ENCODE data around the gene BCL2L11. TPM values are rescaled to one million over a fixed set of nuclear protein-coding genes. Genes with fewer than 3 reads are reported as not detected.

The BCL2L11 gene
- polyA plus RNA-seq, 1 experiment, result 0.78 TPM

- H3K27me3 ChIP-seq (ENCODE audit: control insufficient read depth, insufficient read depth, low read length), result peaks cover 8% of the 10 kb centered on the region; the same call in 1 of the 2 replicates
- POLR2A ChIA-PET, result no interaction called here
- no peak overlapping the region for H3K4me3 ChIP-seq (ENCODE audit: low read depth, low read length)
- TF ChIP-seq CTCF (IDR thresholded peaks at IDR 0.05; ENCODE audit: insufficient read depth, low read depth, low read length), result no peak
- no peak for DNase-seq (ENCODE audit: low read depth)
- CTCF ChIA-PET, result no interaction called here
- H3K36me3 ChIP-seq (ENCODE audit: control insufficient read depth, insufficient read depth, low read length), result no peaks in the 10 kb centered on the region
Measured at GRCh38 chr2:111182121-111182520, 61.4 kb downstream of the BCL2L11 start.

GRCh38 chr2:111182740-111183139 lies 62.0 kb downstream of the BCL2L11 start:
- no peak for DNase-seq (ENCODE audit: low read depth)
- no peaks in the 10 kb centered on the region for H3K36me3 ChIP-seq (ENCODE audit: control insufficient read depth, insufficient read depth, low read length)
- TF ChIP-seq CTCF (IDR thresholded peaks at IDR 0.05; ENCODE audit: insufficient read depth, low read depth, low read length), result no peak
- peaks cover 8% of the 10 kb centered on the region; the same call in 1 of the 2 replicates for H3K27me3 ChIP-seq (ENCODE audit: control insufficient read depth, insufficient read depth, low read length)
- ChIA-PET CTCF (no interaction called here), POLR2A (no interaction called here)
- H3K4me3 ChIP-seq (ENCODE audit: low read depth, low read length), result no peak overlapping the region

GRCh38 chr2:111184725-111185310 lies 64.1 kb downstream of the BCL2L11 start:
- TF ChIP-seq CTCF (IDR thresholded peaks at IDR 0.05; ENCODE audit: insufficient read depth, low read depth, low read length), result no peak
- Histone ChIP-seq H3K4me3 (ENCODE audit: low read depth, low read length) (no peak overlapping the region), H3K36me3 (ENCODE audit: control insufficient read depth, insufficient read depth, low read length) (no peaks in the 10 kb centered on the region), H3K27me3 (ENCODE audit: control insufficient read depth, insufficient read depth, low read length) (peaks cover 8% of the 10 kb centered on the region; the same call in 1 of the 2 replicates)
- no peak for DNase-seq (ENCODE audit: low read depth)
- CTCF ChIA-PET, result interaction anchor here (1.2 to 2.3 kb wide), 2 partner anchors 26 to 67 kb away, joined by 3 to 7 read pairs; no protein-coding TSS in a partner anchor
- POLR2A ChIA-PET, result no interaction called here

- peaks cover 8% of the 10 kb centered on the region; the same call in 1 of the 2 replicates for H3K27me3 ChIP-seq (ENCODE audit: control insufficient read depth, insufficient read depth, low read length)
- POLR2A ChIA-PET, result no interaction called here
- no peaks in the 10 kb centered on the region for H3K36me3 ChIP-seq (ENCODE audit: control insufficient read depth, insufficient read depth, low read length)
- no peak for DNase-seq (ENCODE audit: low read depth)
- no peak for TF ChIP-seq CTCF (IDR thresholded peaks at IDR 0.05; ENCODE audit: insufficient read depth, low read depth, low read length)
- H3K4me3 ChIP-seq (ENCODE audit: low read depth, low read length), result no peak overlapping the region
- CTCF ChIA-PET, result interaction anchor here (1.2 to 2.3 kb wide), 2 partner anchors 27 to 68 kb away, joined by 3 to 7 read pairs; no protein-coding TSS in a partner anchor
Measured at GRCh38 chr2:111185361-111186022, 64.8 kb downstream of the BCL2L11 start.

GRCh38 chr2:111186121-111186715 lies 65.5 kb downstream of the BCL2L11 start:
- no peak for TF ChIP-seq CTCF (IDR thresholded peaks at IDR 0.05; ENCODE audit: insufficient read depth, low read depth, low read length)
- DNase-seq (ENCODE audit: low read depth), result no peak
- Histone ChIP-seq H3K36me3 (ENCODE audit: control insufficient read depth, insufficient read depth, low read length) (no peaks in the 10 kb centered on the region), H3K4me3 (ENCODE audit: low read depth, low read length) (no peak overlapping the region), H3K27me3 (ENCODE audit: control insufficient read depth, insufficient read depth, low read length) (peaks cover 8% of the 10 kb centered on the region; the same call in 1 of the 2 replicates)
- CTCF ChIA-PET, result interaction anchor here (2.3 kb wide), 1 partner anchor 69 kb away, joined by 7 read pairs; no protein-coding TSS in a partner anchor
- POLR2A ChIA-PET, result no interaction called here
